Loucy (cell line): Measurements from ENCODE around the gene PHACTR1.

Experiments
- H2AFZ ChIP-seq: fragments of 200-600 bp; sonication (generic); 2 replicates; pipeline ENCODE4 v1.6.0; 2016; ENCODE audit warnings: antibody characterized with exemption, mild to moderate bottlenecking, low read length, moderate library complexity
- H3F3A ChIP-seq: fragments of 200-600 bp; 2 replicates; pipeline ENCODE4 v1.6.0; 2016; ENCODE audit warnings: antibody characterized with exemption, low read depth, mild to moderate bottlenecking
- H3K27me3 ChIP-seq: fragments of 200-600 bp; sonication (generic); 2 replicates; pipeline ENCODE4 v1.6.1; 2014; ENCODE audit warnings: low read length, mild to moderate bottlenecking; ENCODE audit not compliant: insufficient read depth, poor library complexity, severe bottlenecking
- H3K36me3 ChIP-seq: fragments of 200-600 bp; sonication (generic); 2 replicates; pipeline ENCODE4 v1.6.1; 2016; ENCODE audit warnings: low read length; ENCODE audit not compliant: insufficient read depth
- H3K4me1 ChIP-seq: fragments of 200-600 bp; sonication (generic); 2 replicates; pipeline ENCODE4 v1.5.1; 2014; ENCODE audit warnings: low read length, mild to moderate bottlenecking; ENCODE audit not compliant: insufficient read depth, poor library complexity, severe bottlenecking
- H3K4me2 ChIP-seq: fragments of 200-600 bp; sonication (generic); 2 replicates; pipeline ENCODE4 v1.6.0; 2014; ENCODE audit warnings: antibody characterized with exemption, low read length, low read depth, mild to moderate bottlenecking; ENCODE audit not compliant: poor library complexity, severe bottlenecking
- H3K4me3 ChIP-seq: fragments of 200-600 bp; sonication (generic); 2 replicates; pipeline ENCODE4 v1.5.1; 2014; ENCODE audit warnings: low read length, mild to moderate bottlenecking, mixed read lengths; ENCODE audit not compliant: poor library complexity, severe bottlenecking
- H3K79me2 ChIP-seq: fragments of 200-600 bp; sonication (generic); 2 replicates; pipeline ENCODE4 v1.6.1; 2014; ENCODE audit warnings: low read length; ENCODE audit not compliant: insufficient read depth
- H3K9ac ChIP-seq: fragments of 200-600 bp; sonication (generic); 2 replicates; pipeline ENCODE4 v1.6.0; 2014; ENCODE audit warnings: mild to moderate bottlenecking, low read depth, low read length, moderate library complexity; ENCODE audit not compliant: poor library complexity, severe bottlenecking
- H3K9me2 ChIP-seq: fragments of 200-600 bp; sonication (generic); replicated peaks from 2 replicates; pipeline ENCODE4 v1.6.1; 2016; ENCODE audit warnings: low read depth, low read length, mixed read lengths
- H3K9me3 ChIP-seq: fragments of 200-600 bp; sonication (generic); 2 replicates; pipeline ENCODE4 v1.6.1; 2014; ENCODE audit warnings: mild to moderate bottlenecking, antibody characterized with exemption, low read length, low read depth; ENCODE audit not compliant: insufficient read depth
- H4K20me1 ChIP-seq: fragments of 200-600 bp; sonication (generic); 2 replicates; pipeline ENCODE4 v1.6.0; 2014; ENCODE audit warnings: antibody characterized with exemption, low read length, mild to moderate bottlenecking; ENCODE audit not compliant: insufficient read depth, poor library complexity, severe bottlenecking
- EZH2phosphoT487 ChIP-seq: fragments of 200-600 bp; IDR thresholded peaks from 2 replicates; pipeline ENCODE4 v1.6.1; 2018; ENCODE audit warnings: antibody characterized with exemption, mild to moderate bottlenecking, moderate library complexity, borderline replicate concordance
- TF ChIP-seq, protein P1 (sequence below): fragments of 200-600 bp; sonication (generic); conservative IDR thresholded peaks from 2 replicates; pipeline ENCODE4 v1.5.1; 2014; ENCODE audit warnings: mild to moderate bottlenecking, antibody characterized with exemption, low read length

The PHACTR1 gene

GRCh38 chr6:13332349-13332706, 615.8 kb downstream of the PHACTR1 start:
- Histone ChIP-seq H3K4me3 (no peak overlapping the region), H2AFZ (no peak overlapping the region), H3K27me3 (no peaks in the 10 kb centered on the region), H4K20me1 (no peaks in the 10 kb centered on the region), H3K4me1 (peaks cover 19% of the 10 kb centered on the region), H3K9me2 (no peaks in the 10 kb centered on the region), H3K79me2 (peaks cover 6% of the 10 kb centered on the region), H3K9ac (no peak overlapping the region), H3K36me3 (no peaks in the 10 kb centered on the region), H3K4me2 (no peak overlapping the region), H3F3A (peaks cover 2% of the 10 kb centered on the region; the same call in 1 of the 2 replicates), H3K9me3 (no peaks in the 10 kb centered on the region)
- TF ChIP-seq, protein P1, sequence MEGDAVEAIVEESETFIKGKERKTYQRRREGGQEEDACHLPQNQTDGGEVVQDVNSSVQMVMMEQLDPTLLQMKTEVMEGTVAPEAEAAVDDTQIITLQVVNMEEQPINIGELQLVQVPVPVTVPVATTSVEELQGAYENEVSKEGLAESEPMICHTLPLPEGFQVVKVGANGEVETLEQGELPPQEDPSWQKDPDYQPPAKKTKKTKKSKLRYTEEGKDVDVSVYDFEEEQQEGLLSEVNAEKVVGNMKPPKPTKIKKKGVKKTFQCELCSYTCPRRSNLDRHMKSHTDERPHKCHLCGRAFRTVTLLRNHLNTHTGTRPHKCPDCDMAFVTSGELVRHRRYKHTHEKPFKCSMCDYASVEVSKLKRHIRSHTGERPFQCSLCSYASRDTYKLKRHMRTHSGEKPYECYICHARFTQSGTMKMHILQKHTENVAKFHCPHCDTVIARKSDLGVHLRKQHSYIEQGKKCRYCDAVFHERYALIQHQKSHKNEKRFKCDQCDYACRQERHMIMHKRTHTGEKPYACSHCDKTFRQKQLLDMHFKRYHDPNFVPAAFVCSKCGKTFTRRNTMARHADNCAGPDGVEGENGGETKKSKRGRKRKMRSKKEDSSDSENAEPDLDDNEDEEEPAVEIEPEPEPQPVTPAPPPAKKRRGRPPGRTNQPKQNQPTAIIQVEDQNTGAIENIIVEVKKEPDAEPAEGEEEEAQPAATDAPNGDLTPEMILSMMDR: no peak
- TF ChIP-seq EZH2phosphoT487: no peak

GRCh38 chr6:13334953-13335352, 618.4 kb downstream of the PHACTR1 start:
- Histone ChIP-seq H3K4me3 (no peak overlapping the region), H3K4me2 (no peak overlapping the region), H3F3A (no peaks in the 10 kb centered on the region; the same call in 1 of the 2 replicates), H2AFZ (no peak overlapping the region; the same call in 1 of the 2 replicates), H3K9me2 (no peaks in the 10 kb centered on the region), H3K9ac (no peak overlapping the region), H3K27me3 (no peaks in the 10 kb centered on the region), H3K79me2 (no peaks in the 10 kb centered on the region), H3K4me1 (peaks cover 4% of the 10 kb centered on the region), H3K9me3 (no peaks in the 10 kb centered on the region), H4K20me1 (no peaks in the 10 kb centered on the region), H3K36me3 (no peaks in the 10 kb centered on the region)
- TF ChIP-seq, protein P1: no peak
- TF ChIP-seq EZH2phosphoT487: no peak

DNA sequence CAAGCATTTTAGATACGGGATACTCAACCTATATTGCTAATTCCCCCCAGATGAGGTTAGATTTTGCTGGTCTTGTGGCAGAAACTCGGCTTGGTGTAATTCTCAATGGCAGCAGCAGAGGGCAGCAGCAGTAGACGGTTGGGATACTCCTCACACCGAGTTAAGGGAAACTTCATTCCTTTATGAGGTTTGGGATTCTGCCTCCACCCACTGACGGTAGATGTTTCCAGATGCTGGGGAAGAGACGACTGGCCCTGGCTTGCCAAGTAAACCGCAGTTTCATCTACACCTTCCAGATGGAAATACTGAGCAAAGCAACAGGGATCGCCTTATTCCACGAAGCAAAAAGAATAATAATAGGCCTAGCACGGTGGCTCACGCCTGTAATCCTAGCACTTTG, 620.0 kb downstream of the PHACTR1 start:
- TF ChIP-seq, protein P1: peak; percentile 92
- TF ChIP-seq EZH2phosphoT487: no peak
- H3K36me3 ChIP-seq: no peaks in the 10 kb centered on the region
- no peaks in the 10 kb centered on the region for H3K27me3 ChIP-seq
- peak overlapping the region; percentile 50; the same call in 1 of the 2 replicates for H2AFZ ChIP-seq
- no peaks in the 10 kb centered on the region for H3K9me2 ChIP-seq
- H3K79me2 ChIP-seq: no peaks in the 10 kb centered on the region
- no peak overlapping the region for H3K4me2 ChIP-seq
- no peak overlapping the region for H3K4me3 ChIP-seq
- H3F3A ChIP-seq: no peaks in the 10 kb centered on the region
- H3K9ac ChIP-seq: no peak overlapping the region
- H3K9me3 ChIP-seq: no peaks in the 10 kb centered on the region
- H4K20me1 ChIP-seq: no peaks in the 10 kb centered on the region
- peaks cover 4% of the 10 kb centered on the region for H3K4me1 ChIP-seq
